ENCODE data around the gene SLC6A5.

DNA sequence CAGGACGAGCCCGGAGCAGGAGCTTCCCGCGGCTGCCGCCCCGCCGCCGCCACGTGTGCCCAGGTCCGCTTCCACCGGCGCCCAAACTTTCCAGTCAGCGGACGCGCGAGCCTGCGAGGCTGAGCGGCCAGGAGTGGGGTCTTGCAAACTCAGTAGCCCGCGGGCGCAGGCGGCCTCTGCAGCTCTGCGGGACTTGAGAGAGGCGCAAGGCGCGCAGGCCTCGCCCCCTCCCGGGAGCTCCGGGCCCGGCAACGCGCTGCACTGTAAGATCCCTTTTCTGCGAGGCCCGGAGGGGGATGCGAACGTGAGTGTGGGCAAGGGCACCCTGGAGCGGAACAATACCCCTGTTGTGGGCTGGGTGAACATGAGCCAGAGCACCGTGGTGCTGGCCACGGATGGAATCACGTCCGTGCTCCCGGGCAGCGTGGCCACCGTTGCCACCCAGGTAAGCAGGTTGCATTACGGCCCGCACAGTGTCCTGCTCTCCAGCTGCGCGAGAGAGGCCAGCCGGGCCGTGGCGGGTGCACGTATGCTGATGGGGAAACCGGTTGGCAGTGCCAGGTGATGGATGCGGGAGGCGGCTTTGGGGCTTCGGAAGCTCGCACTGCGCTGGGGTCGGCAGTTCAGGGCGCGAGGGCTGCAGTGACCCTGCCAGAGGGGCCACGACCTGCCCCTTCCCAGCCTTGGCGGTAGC lies 2.0 kb downstream of the SLC6A5 start:
- TF ChIP-seq, protein P1, sequence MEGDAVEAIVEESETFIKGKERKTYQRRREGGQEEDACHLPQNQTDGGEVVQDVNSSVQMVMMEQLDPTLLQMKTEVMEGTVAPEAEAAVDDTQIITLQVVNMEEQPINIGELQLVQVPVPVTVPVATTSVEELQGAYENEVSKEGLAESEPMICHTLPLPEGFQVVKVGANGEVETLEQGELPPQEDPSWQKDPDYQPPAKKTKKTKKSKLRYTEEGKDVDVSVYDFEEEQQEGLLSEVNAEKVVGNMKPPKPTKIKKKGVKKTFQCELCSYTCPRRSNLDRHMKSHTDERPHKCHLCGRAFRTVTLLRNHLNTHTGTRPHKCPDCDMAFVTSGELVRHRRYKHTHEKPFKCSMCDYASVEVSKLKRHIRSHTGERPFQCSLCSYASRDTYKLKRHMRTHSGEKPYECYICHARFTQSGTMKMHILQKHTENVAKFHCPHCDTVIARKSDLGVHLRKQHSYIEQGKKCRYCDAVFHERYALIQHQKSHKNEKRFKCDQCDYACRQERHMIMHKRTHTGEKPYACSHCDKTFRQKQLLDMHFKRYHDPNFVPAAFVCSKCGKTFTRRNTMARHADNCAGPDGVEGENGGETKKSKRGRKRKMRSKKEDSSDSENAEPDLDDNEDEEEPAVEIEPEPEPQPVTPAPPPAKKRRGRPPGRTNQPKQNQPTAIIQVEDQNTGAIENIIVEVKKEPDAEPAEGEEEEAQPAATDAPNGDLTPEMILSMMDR (IDR thresholded peaks at IDR 0.05; ENCODE audit: extremely low read depth in 1 of 2, insufficient read depth in 1 of 2, low read depth in 1 of 2, low read length in 2 of 2), result no peak
- TF ChIP-seq EZH2 (IDR thresholded peaks at IDR 0.05; ENCODE audit: borderline replicate concordance, low read depth, low read length, severe bottlenecking), result peak; percentile 68
- no peak for TF ChIP-seq POLR2AphosphoS5 (IDR thresholded peaks at IDR 0.05; ENCODE audit: insufficient read depth, low read depth, low read length)

Data from endothelial cell of umbilical vein (primary cell).